PFSK-1 (cell line): Measurements from ENCODE around the gene MXD1.

ENCODE experiments used
- POLR2AphosphoS5 ChIP-seq: IDR thresholded peaks from 2 replicates; pipeline ENCODE4 v1.6.1; 2012; ENCODE audit warnings: low read depth, mild to moderate bottlenecking, control low read depth, low read length, moderate library complexity
- REST ChIP-seq, 2 experiments: IDR thresholded peaks; 2 replicates each; pipeline versions ENCODE4 v1.6.1 to v1.8.0; 2011 to 2012; ENCODE audit warnings: low read depth in 2 of 2, low read length in 2 of 2, control low read depth in 1 of 2, inconsistent platforms in 1 of 2, mild to moderate bottlenecking in 1 of 2, moderate library complexity in 1 of 2; ENCODE audit not compliant: insufficient read depth in 1 of 2
- SIN3A ChIP-seq: IDR thresholded peaks from 2 replicates; pipeline ENCODE4 v1.6.1; 2012; ENCODE audit warnings: mild to moderate bottlenecking, low read length, moderate library complexity, borderline replicate concordance; ENCODE audit not compliant: insufficient read depth
- TAF1 ChIP-seq: IDR thresholded peaks from 2 replicates; pipeline ENCODE4 v1.6.1; 2012; ENCODE audit warnings: low read length, control low read depth, borderline replicate concordance; ENCODE audit not compliant: insufficient read depth

- no peak for TF ChIP-seq POLR2AphosphoS5
- TF ChIP-seq TAF1: no peak
- TF ChIP-seq REST (IDR thresholded peaks at IDR 0.05; ENCODE audit: insufficient read depth in 1 of 2, low read depth in 2 of 2, low read length in 2 of 2): no peak
- no peak for TF ChIP-seq SIN3A
These were observed 20.1 kb downstream of the MXD1 start for GRCh38 chr2:69935011-69935410.
